MCF 10A (cell line): ENCODE measurements around the gene FBXW5. TPM values are rescaled to one million over a fixed set of nuclear protein-coding genes. Genes with fewer than 3 reads are reported as not detected.

Experiments
- BruUV-seq: library from RNA; stranded (reverse); fragments of 400-500 nt; replicated peaks from 2 replicates; lab custom pipeline; 2021; lab: Mats Ljungman, UMichigan
- CTCF ChIA-PET: fragments of 300-600 bp; sonication (Branson Sonifier 250); formaldehyde crosslinking; extraction: SDS; loops from one replicate; lab custom pipeline; 2021; ENCODE audit warnings: antibody characterized with exemption, inconsistent platforms; lab: Yijun Ruan, JAX
- POLR2A ChIA-PET: fragments of 300-600, 350-650 bp; sonication (Branson Sonifier 250); formaldehyde crosslinking; extraction: SDS; loops from one replicate; lab custom pipeline; 2020; ENCODE audit warnings: antibody characterized with exemption, inconsistent platforms; lab: Yijun Ruan, JAX
- DNase-seq: peaks from one replicate; pipeline ENCODE4 v3.0.0-alpha.2; 2018; ENCODE audit not compliant: unreplicated experiment
- H3K27ac Mint-ChIP-seq: one replicate; pipeline ENCODE4 v1.8.0; 2022; ENCODE audit warnings: mild to moderate bottlenecking, low read depth, mixed read lengths; ENCODE audit not compliant: unreplicated experiment
- H3K27me3 Mint-ChIP-seq: one replicate; pipeline ENCODE4 v1.8.0; 2022; ENCODE audit warnings: mixed read lengths; ENCODE audit not compliant: insufficient read depth, unreplicated experiment
- H3K36me3 Mint-ChIP-seq: one replicate; pipeline ENCODE4 v1.8.0; 2022; ENCODE audit warnings: mild to moderate bottlenecking, moderate library complexity, mixed read lengths; ENCODE audit not compliant: insufficient read depth, unreplicated experiment
- H3K4me1 Mint-ChIP-seq: one replicate; pipeline ENCODE4 v1.8.0; 2022; ENCODE audit warnings: mixed read lengths; ENCODE audit not compliant: insufficient read depth, unreplicated experiment
- H3K4me3 Mint-ChIP-seq: one replicate; pipeline ENCODE4 v1.8.0; 2022; ENCODE audit warnings: mild to moderate bottlenecking, moderate library complexity, mixed read lengths; ENCODE audit not compliant: unreplicated experiment
- H3K9me3 Mint-ChIP-seq: one replicate; pipeline ENCODE4 v1.8.0; 2022; ENCODE audit warnings: mixed read lengths; ENCODE audit not compliant: unreplicated experiment
- intact Hi-C: fragments of 100-400 bp; cut with micrococcal nuclease; formaldehyde crosslinking; loops from 2 replicates; pipeline ENCODE4 v1.14.1; 2022
- total RNA-seq: library from RNA; stranded (reverse); gene quantifications from 2 replicates; pipeline ENCODE4 v1.2.3, GENCODE V29; 2022
- TF ChIP-seq, protein P1 (sequence below): fragments of 200-600 bp; IDR thresholded peaks from one replicate; pipeline ENCODE4 v1.8.0; 2022; ENCODE audit warnings: antibody characterized with exemption, mild to moderate bottlenecking; ENCODE audit not compliant: unreplicated experiment

FBXW5 gene
- total RNA-seq, 1 experiment from 2014 or later, result 100 TPM

DNA sequence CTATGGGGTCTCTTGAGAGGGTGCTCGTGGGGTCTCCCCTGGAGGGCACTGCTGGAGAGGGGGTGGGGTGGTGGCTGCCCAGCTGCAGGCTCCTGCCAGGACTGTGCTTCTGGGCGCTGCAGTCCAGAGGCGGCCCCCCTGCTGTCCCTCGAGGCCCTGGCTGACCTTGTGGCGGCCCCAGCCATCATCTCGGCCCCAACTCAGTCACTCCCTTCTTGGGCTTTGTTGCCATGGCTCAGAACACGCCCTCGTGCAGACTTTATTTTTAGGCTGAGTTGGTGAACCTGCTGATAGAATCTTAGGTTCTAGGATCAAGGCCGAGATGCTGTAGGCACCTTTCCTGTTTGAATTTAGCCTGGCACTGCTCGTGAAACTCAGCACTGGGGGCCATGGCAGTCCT is 22.8 kb downstream of the FBXW5 start:
- Mint-ChIP-seq H3K4me3 (no peak overlapping the region), H3K9me3 (no peaks in the 10 kb centered on the region), H3K36me3 (peaks cover 47% of the 10 kb centered on the region), H3K27ac (no peak overlapping the region), H3K4me1 (no peaks in the 10 kb centered on the region), H3K27me3 (no peaks in the 10 kb centered on the region)
- TF ChIP-seq, protein P1, sequence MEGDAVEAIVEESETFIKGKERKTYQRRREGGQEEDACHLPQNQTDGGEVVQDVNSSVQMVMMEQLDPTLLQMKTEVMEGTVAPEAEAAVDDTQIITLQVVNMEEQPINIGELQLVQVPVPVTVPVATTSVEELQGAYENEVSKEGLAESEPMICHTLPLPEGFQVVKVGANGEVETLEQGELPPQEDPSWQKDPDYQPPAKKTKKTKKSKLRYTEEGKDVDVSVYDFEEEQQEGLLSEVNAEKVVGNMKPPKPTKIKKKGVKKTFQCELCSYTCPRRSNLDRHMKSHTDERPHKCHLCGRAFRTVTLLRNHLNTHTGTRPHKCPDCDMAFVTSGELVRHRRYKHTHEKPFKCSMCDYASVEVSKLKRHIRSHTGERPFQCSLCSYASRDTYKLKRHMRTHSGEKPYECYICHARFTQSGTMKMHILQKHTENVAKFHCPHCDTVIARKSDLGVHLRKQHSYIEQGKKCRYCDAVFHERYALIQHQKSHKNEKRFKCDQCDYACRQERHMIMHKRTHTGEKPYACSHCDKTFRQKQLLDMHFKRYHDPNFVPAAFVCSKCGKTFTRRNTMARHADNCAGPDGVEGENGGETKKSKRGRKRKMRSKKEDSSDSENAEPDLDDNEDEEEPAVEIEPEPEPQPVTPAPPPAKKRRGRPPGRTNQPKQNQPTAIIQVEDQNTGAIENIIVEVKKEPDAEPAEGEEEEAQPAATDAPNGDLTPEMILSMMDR, result no peak
- ChIA-PET CTCF (interaction anchor here (0.9 kb wide), 1 partner anchor 113 kb away, joined by 5 read pairs; no protein-coding TSS in a partner anchor), POLR2A (no interaction called here)
- no TSS peak for BruUV-seq
- intact Hi-C loops, result no loop called here
- DNase-seq, result no peak

DNA sequence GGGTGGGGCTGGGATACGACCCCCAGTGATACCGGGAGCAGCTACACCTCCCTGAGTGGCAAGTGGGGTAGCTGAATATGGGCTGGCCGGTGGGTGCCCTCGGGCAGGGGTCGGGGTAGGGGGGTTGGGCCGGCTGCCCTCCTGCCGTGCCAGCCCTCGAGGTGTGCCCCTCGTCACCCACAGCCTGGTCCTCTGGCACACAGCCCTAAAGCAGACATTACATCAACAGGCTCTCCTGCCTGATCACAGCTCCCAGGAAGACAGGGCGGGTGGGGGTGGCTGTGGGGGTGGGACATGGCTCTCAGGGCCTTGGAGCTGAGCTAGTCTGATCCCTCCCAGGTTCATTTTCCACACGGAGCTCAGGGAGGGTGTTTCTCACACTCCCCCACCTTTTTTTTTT is 23.2 kb downstream of the FBXW5 start:
- Mint-ChIP-seq H3K4me3 (no peak overlapping the region), H3K27me3 (no peaks in the 10 kb centered on the region), H3K9me3 (no peaks in the 10 kb centered on the region), H3K4me1 (no peaks in the 10 kb centered on the region), H3K36me3 (peaks cover 50% of the 10 kb centered on the region), H3K27ac (no peak overlapping the region)
- no TSS peak for BruUV-seq
- no peak for DNase-seq
- ChIA-PET CTCF (interaction anchor here (0.9 kb wide), 1 partner anchor 114 kb away, joined by 5 read pairs; no protein-coding TSS in a partner anchor), POLR2A (no interaction called here)
- TF ChIP-seq, protein P1, result no peak
- intact Hi-C loops, result no loop called here

DNA sequence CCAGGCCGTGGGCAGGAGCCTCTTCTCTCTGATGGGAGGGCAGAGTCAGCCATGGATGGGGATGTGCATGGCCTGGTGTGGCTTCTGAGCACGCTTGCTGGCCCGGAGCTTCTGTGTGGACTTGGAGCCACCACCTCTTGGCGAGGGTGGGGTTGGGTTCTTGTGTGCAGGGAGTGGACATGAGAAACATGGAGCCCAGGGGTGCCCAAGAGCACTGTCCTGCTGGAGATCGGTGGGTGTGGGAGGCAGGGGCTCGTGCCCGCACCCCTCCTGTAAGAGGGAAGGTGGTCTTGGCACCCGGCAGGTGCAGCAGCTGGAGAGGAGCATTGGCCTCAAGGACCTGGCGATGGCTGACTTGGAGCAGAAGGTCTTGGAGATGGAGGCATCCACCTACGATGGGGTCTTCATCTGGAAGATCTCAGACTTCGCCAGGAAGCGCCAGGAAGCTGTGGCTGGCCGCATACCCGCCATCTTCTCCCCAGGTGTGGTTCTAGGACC is 23.8 kb downstream of the FBXW5 start:
- no peak for DNase-seq
- H3K27me3 Mint-ChIP-seq, result no peaks in the 10 kb centered on the region
- BruUV-seq, result no TSS peak
- peaks cover 55% of the 10 kb centered on the region for H3K36me3 Mint-ChIP-seq
- H3K4me3 Mint-ChIP-seq, result no peak overlapping the region
- ChIA-PET CTCF (interaction anchor here (0.9 kb wide), 1 partner anchor 114 kb away, joined by 5 read pairs; no protein-coding TSS in a partner anchor), POLR2A (no interaction called here)
- H3K27ac Mint-ChIP-seq, result no peak overlapping the region
- TF ChIP-seq, protein P1, result no peak
- intact Hi-C loops, result no loop called here
- no peaks in the 10 kb centered on the region for H3K4me1 Mint-ChIP-seq
- H3K9me3 Mint-ChIP-seq, result no peaks in the 10 kb centered on the region

DNA sequence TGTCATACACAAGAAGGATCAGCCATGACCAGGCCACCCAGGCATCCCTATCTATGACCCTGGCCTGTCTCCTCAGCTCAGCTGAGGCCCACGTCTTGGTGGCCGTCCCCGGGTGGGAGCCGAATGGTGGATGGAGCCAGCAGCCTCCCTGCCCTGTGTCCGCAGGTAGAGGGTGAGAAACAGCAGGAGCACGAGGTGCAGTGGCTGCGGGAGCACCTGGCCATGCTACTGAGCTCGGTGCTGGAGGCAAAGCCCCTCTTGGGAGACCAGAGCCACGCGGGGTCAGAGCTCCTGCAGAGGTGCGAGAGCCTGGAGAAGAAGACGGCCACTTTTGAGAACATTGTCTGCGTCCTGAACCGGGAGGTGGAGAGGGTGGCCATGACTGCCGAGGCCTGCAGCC is 24.5 kb downstream of the FBXW5 start:
- DNase-seq, result no peak
- Mint-ChIP-seq H3K27me3 (no peaks in the 10 kb centered on the region), H3K4me1 (no peaks in the 10 kb centered on the region), H3K4me3 (no peak overlapping the region), H3K36me3 (peaks cover 60% of the 10 kb centered on the region), H3K9me3 (no peaks in the 10 kb centered on the region), H3K27ac (no peak overlapping the region)
- intact Hi-C loops, result no loop called here
- BruUV-seq, result no TSS peak
- ChIA-PET CTCF (interaction anchor here (0.6 kb wide), 1 partner anchor 18 kb away, joined by 3 read pairs; no protein-coding TSS in a partner anchor), POLR2A (interaction anchor here (0.6 kb wide), 1 partner anchor 105 kb away, joined by 3 read pairs; no protein-coding TSS in a partner anchor)
- TF ChIP-seq, protein P1, result no peak
